ENCODE measurements around the gene SMOC2. TPM values are rescaled to one million over a fixed set of nuclear protein-coding genes. Genes with fewer than 3 reads are reported as not detected.

Gene SMOC2
- total RNA-seq, 1 donor from 2014 or later: 12.6 TPM

- Histone ChIP-seq H3K4me3 (no peak overlapping the region), H3K27ac (no peak overlapping the region), H3K4me1 (no peaks in the 10 kb centered on the region), H3K9me3 (no peaks in the 10 kb centered on the region), H3K27me3 (ENCODE audit: low read depth) (no peaks in the 10 kb centered on the region), H3K36me3 (no peaks in the 10 kb centered on the region)
- ATAC-seq (no peak), DNase-seq (no peak)
- no peak for TF ChIP-seq CTCF (IDR thresholded peaks at IDR 0.05)
- intact Hi-C loops (cut with DNase I): no loop called here
Observed at GRCh38 chr6:168627506-168628175, 186.7 kb downstream of the SMOC2 start.

DNA sequence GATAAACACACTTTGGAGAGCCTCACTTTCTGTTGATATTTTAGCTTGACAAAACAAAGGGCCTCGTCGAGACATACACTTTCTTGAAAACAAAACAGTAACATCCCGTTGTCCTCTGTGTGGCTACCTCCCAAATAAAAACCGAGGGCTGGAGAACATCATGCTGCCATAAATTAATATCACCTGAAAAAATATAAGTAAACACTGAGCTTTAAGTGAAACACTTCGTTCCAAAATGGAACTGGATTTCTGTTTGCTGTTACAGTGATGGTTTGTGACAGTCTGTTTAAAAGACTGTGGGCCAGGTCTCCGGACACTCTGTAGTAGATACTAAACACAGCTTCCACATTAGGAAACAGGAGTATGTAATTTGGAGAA is 187.2 kb downstream of the SMOC2 start:
- intact Hi-C loops (cut with DNase I): no loop called here
- H3K9me3 ChIP-seq: no peaks in the 10 kb centered on the region
- H3K27me3 ChIP-seq (ENCODE audit: low read depth): no peaks in the 10 kb centered on the region
- H3K36me3 ChIP-seq: no peaks in the 10 kb centered on the region
- DNase-seq (no peak), ATAC-seq (no peak)
- H3K27ac ChIP-seq: no peak overlapping the region
- no peak for TF ChIP-seq CTCF (IDR thresholded peaks at IDR 0.05)
- no peak overlapping the region for H3K4me3 ChIP-seq
- no peaks in the 10 kb centered on the region for H3K4me1 ChIP-seq

DNA sequence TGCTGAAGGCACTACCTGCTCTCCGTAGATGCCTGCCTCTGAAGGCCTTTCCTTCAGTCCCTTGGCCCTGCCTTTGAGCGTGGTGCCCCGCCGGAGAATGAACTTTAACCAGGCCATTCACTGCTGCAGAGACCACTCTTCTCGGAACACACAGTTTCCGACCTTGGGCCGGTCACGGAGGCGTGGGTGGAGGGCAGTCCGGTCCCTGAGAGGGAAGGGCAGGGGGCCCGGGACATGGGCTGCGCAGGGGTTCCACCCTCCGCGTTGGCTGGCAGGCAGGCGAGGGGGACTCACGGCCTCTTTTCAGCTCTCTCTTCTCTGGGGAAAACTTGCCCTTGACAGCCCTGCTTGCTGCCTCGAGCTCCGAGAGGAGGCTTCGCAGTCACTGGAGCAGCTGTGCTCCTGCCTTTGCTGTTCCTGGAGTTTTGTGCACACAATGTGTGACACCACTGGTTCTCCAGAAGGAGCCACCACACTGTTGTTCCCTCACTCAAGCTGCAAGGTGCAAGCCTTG is 187.8 kb downstream of the SMOC2 start:
- H3K36me3 ChIP-seq: no peaks in the 10 kb centered on the region
- H3K27me3 ChIP-seq (ENCODE audit: low read depth): no peaks in the 10 kb centered on the region
- ATAC-seq: peak in 1 of 2 donors; percentile 19
- H3K27ac ChIP-seq: no peak overlapping the region
- H3K9me3 ChIP-seq: no peaks in the 10 kb centered on the region
- no peak for DNase-seq
- H3K4me1 ChIP-seq: no peaks in the 10 kb centered on the region
- TF ChIP-seq CTCF (IDR thresholded peaks at IDR 0.05): no peak
- intact Hi-C loops (cut with DNase I): no loop called here
- H3K4me3 ChIP-seq: no peak overlapping the region

DNA sequence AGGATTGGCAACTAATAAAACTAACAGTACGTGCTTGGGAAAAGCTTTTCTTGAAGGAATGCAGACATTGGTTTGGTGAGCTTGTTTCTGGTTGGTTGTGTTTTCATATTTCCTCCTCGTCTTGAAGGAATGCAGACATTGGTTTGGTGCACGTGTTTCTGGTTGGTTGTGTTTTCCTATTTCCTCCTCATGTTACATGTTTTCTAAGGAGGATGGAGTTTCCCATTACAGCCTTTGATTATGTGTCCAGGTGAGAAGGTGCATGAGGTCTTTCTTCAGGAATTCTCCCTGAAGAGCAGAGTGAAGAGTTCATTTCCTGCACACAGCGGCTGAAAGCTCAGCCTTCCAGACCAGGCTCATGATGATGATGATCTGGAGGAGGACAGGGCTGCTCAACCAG is 190.6 kb downstream of the SMOC2 start:
- H3K4me1 ChIP-seq: no peaks in the 10 kb centered on the region
- H3K27ac ChIP-seq: no peak overlapping the region
- intact Hi-C loops (cut with DNase I): no loop called here
- no peak for ATAC-seq
- no peak for TF ChIP-seq CTCF (IDR thresholded peaks at IDR 0.05)
- no peak overlapping the region for H3K4me3 ChIP-seq
- H3K36me3 ChIP-seq: no peaks in the 10 kb centered on the region
- DNase-seq: no peak
- peaks cover 4% of the 10 kb centered on the region for H3K27me3 ChIP-seq (ENCODE audit: low read depth)
- no peaks in the 10 kb centered on the region for H3K9me3 ChIP-seq

GRCh38 chr6:168632694-168633093 is 191.7 kb downstream of the SMOC2 start:
- no peak for TF ChIP-seq CTCF (IDR thresholded peaks at IDR 0.05)
- intact Hi-C loops (cut with DNase I): no loop called here
- DNase-seq (no peak), ATAC-seq (no peak)
- Histone ChIP-seq H3K9me3 (no peaks in the 10 kb centered on the region), H3K27me3 (ENCODE audit: low read depth) (peaks cover 4% of the 10 kb centered on the region), H3K4me3 (no peak overlapping the region), H3K36me3 (no peaks in the 10 kb centered on the region), H3K27ac (no peak overlapping the region), H3K4me1 (no peaks in the 10 kb centered on the region)

Measured in lower lobe of right lung (tissue), 2 donors.